ENCODE results near the gene RALA. TPM values are rescaled to one million over a fixed set of nuclear protein-coding genes. Genes with fewer than 3 reads are reported as not detected.

The RALA gene
- total RNA-seq, 1 experiment from 2014 or later = 19.2 TPM

Other genes with a start within 250 kb of the RALA start
- 39.8 and 55.4 TPM in 2 replicates for gene YAE1, start 57.2 kb upstream of the RALA start, total RNA-seq (2014; rRNA removed; shearing (Covaris generic))

Data from HT1080 (cell line).